A673 (cell line): ENCODE data around the gene COA1. TPM values are rescaled to one million over a fixed set of nuclear protein-coding genes. Genes with fewer than 3 reads are reported as not detected.

Source experiments
- BruUV-seq: library from RNA; stranded (reverse); fragments of 400-500 nt; replicated peaks from 2 replicates; lab custom pipeline; 2021; lab: Mats Ljungman, UMichigan
- CTCF ChIA-PET: fragments of 300-600 bp; sonication (Branson Sonifier 250); formaldehyde crosslinking; loops from one replicate; lab custom pipeline; 2022; ENCODE audit warnings: antibody characterized with exemption; lab: Charles Lee
- POLR2A ChIA-PET: fragments of 300-600 bp; sonication (Branson Sonifier 250); formaldehyde crosslinking; loops from one replicate; lab custom pipeline; 2022; ENCODE audit warnings: antibody characterized with exemption; ENCODE audit not compliant: low non-redundant PET; lab: Charles Lee
- DNase-seq: peaks from one replicate; pipeline ENCODE4 v3.0.0-alpha.2; 2015; ENCODE audit warnings: low spot score
- H3K27ac ChIP-seq: fragments of 200-600 bp; sonication (generic); 2 replicates; pipeline ENCODE4 v1.5.1; 2016; ENCODE audit warnings: mixed run types, low read depth, mild to moderate bottlenecking, mixed read lengths, antibody characterized with exemption, low read length; ENCODE audit not compliant: poor library complexity, severe bottlenecking
- H3K27me3 ChIP-seq: fragments of 200-600 bp; sonication (generic); replicated peaks from 2 replicates; pipeline ENCODE4 v1.6.1; 2017; ENCODE audit warnings: mixed run types, low read depth, mild to moderate bottlenecking, mixed read lengths, antibody characterized with exemption, low read length; ENCODE audit not compliant: insufficient read depth, poor library complexity
- H3K36me3 ChIP-seq: fragments of 200-600 bp; sonication (generic); 2 replicates; pipeline ENCODE4 v1.6.1; 2016; ENCODE audit warnings: mixed run types, mild to moderate bottlenecking, mixed read lengths, antibody characterized with exemption, low read length; ENCODE audit not compliant: insufficient read depth, poor library complexity, severe bottlenecking
- H3K4me1 ChIP-seq: fragments of 200-600 bp; sonication (generic); 2 replicates; pipeline ENCODE4 v1.6.1; 2017; ENCODE audit warnings: mixed run types, mild to moderate bottlenecking, mixed read lengths, antibody characterized with exemption, low read length; ENCODE audit not compliant: insufficient read depth, poor library complexity, severe bottlenecking
- H3K4me3 ChIP-seq: fragments of 200-600 bp; sonication (generic); 2 replicates; pipeline ENCODE4 v1.5.1; 2016; ENCODE audit warnings: low read depth, mixed run types, mild to moderate bottlenecking, mixed read lengths, low read length; ENCODE audit not compliant: poor library complexity, severe bottlenecking
- H3K9me3 ChIP-seq: fragments of 200-600 bp; sonication (generic); 2 replicates; pipeline ENCODE4 v1.6.1; 2016; ENCODE audit warnings: mixed run types, low read depth, mild to moderate bottlenecking, mixed read lengths, antibody characterized with exemption, low read length; ENCODE audit not compliant: poor library complexity, severe bottlenecking
- CTCF ChIP-seq: fragments of 300-800, 200-600 bp; sonication (generic); conservative IDR thresholded peaks from 2 replicates; pipeline ENCODE4 v1.5.1; 2017; ENCODE audit warnings: low read depth, mild to moderate bottlenecking, antibody characterized with exemption, low read length, moderate library complexity, mixed read lengths
- EZH2 ChIP-seq: fragments of 200-600 bp; sonication (generic); IDR thresholded peaks from 2 replicates; pipeline ENCODE4 v1.6.1; 2017; ENCODE audit warnings: borderline replicate concordance, low read depth, mild to moderate bottlenecking, mixed read lengths, antibody characterized with exemption, low read length; ENCODE audit not compliant: poor library complexity, severe bottlenecking
- intact Hi-C: fragments of 100-400 bp; cut with micrococcal nuclease; formaldehyde crosslinking; loops from one replicate; pipeline ENCODE4 v1.10.0; 2022; ENCODE audit not compliant: unreplicated experiment
- total RNA-seq: library from RNA; stranded (reverse); gene quantifications from 2 replicates; pipeline ENCODE4 v1.2.3, GENCODE V29; 2021

Gene COA1
- total RNA-seq, 1 experiment from 2014 or later, result 105 TPM

GRCh38 chr7:43589728-43590127 is 139.6 kb downstream of the COA1 start:
- no TSS peak for BruUV-seq
- no peaks in the 10 kb centered on the region for H3K9me3 ChIP-seq
- no peak for DNase-seq
- TF ChIP-seq EZH2, result no peak
- TF ChIP-seq CTCF, result no peak
- H3K4me3 ChIP-seq, result no peak overlapping the region
- CTCF ChIA-PET, result no interaction called here
- no peaks in the 10 kb centered on the region for H3K27me3 ChIP-seq
- no peak overlapping the region for H3K27ac ChIP-seq
- H3K4me1 ChIP-seq, result peaks cover 34% of the 10 kb centered on the region
- POLR2A ChIA-PET, result no interaction called here
- intact Hi-C loops, result no loop called here
- no peaks in the 10 kb centered on the region for H3K36me3 ChIP-seq

Other genes starting within 250 kb of the COA1 start
- 17.1 and 27.3 TPM in 2 replicates for gene STK17A, start 146.4 kb downstream of the COA1 start, total RNA-seq
- gene BLVRA, start 29.2 kb upstream of the COA1 start, total RNA-seq, result 20.6 and 27.4 TPM in 2 replicates
- gene MRPS24, start 140.0 kb upstream of the COA1 start, total RNA-seq, result 172 and 181 TPM in 2 replicates
- 23.8 and 26.6 TPM in 2 replicates for gene URGCP, start 177.1 kb upstream of the COA1 start, total RNA-seq
- gene UBE2D4, start 196.9 kb upstream of the COA1 start, total RNA-seq, result 10.6 and 11.8 TPM in 2 replicates